Esophagus muscularis mucosa (tissue), 3 donors: ENCODE measurements around the gene PRKAG2.

Experiments used
- POLR2AphosphoS5 ChIP-seq, 2 donors: sonication (generic); formaldehyde crosslinking; IDR thresholded peaks; one replicate each; pipeline ENCODE4 v1.6.1; 2017; ENCODE audit warnings: antibody characterized with exemption in 2 of 2
- TF ChIP-seq, protein P1 (sequence below), 3 experiments: fragments of 200-600 bp in 2 of 3; fragments of 450-650 bp in 1 of 3; sonication (generic) in 2 of 3; IDR thresholded peaks; one replicate each; pipeline ENCODE4 v1.5.1; 2017 to 2019; ENCODE audit warnings: antibody characterized with exemption in 3 of 3, mild to moderate bottlenecking in 2 of 3, moderate library complexity in 1 of 3

DNA sequence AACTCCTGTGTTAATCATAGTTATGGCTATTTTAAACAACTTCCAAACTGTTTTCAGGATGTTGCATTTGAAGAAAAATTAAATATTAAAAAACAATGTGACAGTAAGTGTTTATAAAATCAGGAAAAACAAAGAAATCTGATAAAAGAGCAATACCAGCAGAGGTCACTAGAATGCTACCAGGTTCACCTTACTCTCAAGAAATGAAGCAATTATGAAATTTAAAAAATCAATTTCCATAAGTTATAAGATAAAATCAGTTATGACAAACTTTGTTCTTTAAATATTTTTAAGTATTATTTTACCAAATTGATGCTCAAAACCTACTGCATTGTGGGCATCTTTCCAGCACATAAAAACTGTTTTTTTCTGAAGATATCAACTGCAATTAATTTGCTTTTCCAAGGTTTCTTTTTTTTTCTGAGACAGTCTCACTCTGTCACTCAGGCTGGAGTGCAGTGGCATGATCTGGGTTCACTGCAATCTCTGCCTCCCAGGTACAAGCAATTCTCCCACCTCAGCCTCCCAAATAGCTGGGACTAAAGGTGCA is 306.5 kb downstream of the PRKAG2 start:
- TF ChIP-seq, protein P1, sequence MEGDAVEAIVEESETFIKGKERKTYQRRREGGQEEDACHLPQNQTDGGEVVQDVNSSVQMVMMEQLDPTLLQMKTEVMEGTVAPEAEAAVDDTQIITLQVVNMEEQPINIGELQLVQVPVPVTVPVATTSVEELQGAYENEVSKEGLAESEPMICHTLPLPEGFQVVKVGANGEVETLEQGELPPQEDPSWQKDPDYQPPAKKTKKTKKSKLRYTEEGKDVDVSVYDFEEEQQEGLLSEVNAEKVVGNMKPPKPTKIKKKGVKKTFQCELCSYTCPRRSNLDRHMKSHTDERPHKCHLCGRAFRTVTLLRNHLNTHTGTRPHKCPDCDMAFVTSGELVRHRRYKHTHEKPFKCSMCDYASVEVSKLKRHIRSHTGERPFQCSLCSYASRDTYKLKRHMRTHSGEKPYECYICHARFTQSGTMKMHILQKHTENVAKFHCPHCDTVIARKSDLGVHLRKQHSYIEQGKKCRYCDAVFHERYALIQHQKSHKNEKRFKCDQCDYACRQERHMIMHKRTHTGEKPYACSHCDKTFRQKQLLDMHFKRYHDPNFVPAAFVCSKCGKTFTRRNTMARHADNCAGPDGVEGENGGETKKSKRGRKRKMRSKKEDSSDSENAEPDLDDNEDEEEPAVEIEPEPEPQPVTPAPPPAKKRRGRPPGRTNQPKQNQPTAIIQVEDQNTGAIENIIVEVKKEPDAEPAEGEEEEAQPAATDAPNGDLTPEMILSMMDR (IDR thresholded peaks at IDR 0.05), result peak; percentile 37 to 50 (median 50)
- TF ChIP-seq POLR2AphosphoS5 (IDR thresholded peaks at IDR 0.05), result no peak
